GM10266 (cell line): ENCODE measurements around the gene CGA.
"Not testable (repeated sequence)": the region's sequence is repeated elsewhere in the genome, so short reads cannot be mapped to it uniquely, and the experiment has no call there.

Experiments
- DNase-seq: peaks from one replicate; pipeline ENCODE4 v3.0.0; 2012; ENCODE audit errors: extremely low spot score
- CTCF ChIP-seq: IDR thresholded peaks from 2 replicates; pipeline ENCODE4 v1.5.1; 2012; ENCODE audit warnings: mild to moderate bottlenecking, low read depth; ENCODE audit not compliant: control insufficient read depth, insufficient read depth; ENCODE audit errors: missing control alignments

CGA gene

DNA sequence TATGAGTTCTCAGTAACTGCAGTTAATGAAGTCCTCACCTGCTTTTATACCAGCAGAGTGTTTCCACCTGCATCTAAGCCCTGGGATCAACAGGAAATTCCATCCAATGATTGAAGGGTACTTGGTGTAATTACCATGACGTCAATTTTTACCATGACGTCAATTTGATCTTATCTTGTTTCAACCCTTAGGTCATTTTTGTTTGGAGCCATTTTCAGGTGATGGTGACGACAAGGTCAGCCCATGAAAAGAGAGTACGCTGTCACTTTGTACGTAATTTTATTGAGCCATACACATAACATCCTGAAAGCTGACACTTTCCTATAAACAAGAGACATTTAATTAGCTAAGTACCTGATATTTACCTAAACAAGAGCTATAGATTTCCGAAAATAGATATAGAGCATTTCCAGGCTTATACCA lies at the start of gene CGA:
Gene CGA, minus strand, starts transcription at position 20 of the 423 bp plus-strand sequence. CDS start 6,906 bp downstream, outside the sequence.
- no peak for TF ChIP-seq CTCF
- no peak for DNase-seq

GRCh38 chr6:87139927-87140326 lies 45.0 kb upstream of the CGA start:
- not testable (repeated sequence) for DNase-seq

- DNase-seq = peak; percentile 57
- peak; percentile 65 for TF ChIP-seq CTCF
Measured at GRCh38 chr6:87139236-87139635, 44.3 kb upstream of the CGA start.

DNA sequence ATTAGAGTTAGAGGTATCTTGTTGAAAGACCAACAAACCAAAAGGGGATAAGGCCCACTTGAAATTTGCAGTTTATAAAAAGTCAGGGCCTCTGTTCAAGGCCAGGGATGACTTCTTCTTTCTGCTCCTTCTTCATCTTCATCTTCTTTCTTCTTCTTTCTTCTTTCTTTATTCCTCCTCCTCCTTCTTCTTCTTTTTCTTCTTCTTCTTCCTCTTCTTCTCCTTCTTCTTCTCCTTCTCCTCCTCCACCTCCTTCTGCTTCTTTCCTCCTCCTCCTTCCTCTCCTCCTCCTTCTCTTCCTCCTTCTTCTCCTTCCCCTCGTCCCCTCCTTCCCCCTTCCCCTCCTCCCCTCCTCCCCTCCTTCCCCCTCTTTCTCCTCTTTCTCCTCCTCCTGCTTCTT lies 42.1 kb upstream of the CGA start:
- DNase-seq = no peak
- no peak for TF ChIP-seq CTCF

DNA sequence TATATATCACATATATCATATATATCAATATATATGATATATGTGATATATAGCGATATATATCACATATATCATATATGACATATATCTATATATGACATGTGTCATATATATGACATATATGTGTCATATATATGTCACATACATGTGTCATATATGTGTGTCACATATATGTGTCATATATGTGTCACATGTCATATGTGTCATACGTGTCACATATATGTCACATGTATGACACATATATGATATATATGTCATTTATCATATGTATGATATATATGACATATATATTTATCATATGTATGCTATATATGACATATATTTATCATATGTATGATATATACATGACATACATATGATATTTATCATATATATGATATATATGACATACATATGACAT lies 32.8 kb upstream of the CGA start:
- DNase-seq = no peak
- no peak for TF ChIP-seq CTCF

GRCh38 chr6:87126501-87126900 lies 31.6 kb upstream of the CGA start:
- TF ChIP-seq CTCF = no peak
- no peak for DNase-seq

GRCh38 chr6:87124074-87124473 lies 29.2 kb upstream of the CGA start:
- no peak for TF ChIP-seq CTCF
- DNase-seq = no peak

DNA sequence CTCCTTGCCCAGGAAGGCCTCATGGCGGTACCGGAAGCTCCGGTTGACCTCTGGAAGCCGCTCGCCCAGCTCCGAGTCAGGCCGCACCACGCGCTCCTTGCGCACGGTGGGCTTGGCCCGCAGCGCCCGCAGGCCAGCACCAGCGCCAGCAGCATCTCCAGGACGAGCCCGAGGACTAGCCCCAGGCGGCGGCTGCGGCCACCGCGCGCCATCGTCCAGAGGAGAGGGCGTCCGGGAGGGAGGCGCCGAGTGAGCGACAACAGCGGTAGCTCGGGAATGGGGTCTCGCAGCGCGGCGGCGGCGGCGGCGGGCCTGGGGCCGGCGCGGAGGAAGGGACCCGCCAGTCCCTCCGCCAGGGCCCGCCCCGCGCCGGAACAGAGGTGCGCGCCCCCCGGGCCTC lies 27.6 kb upstream of the CGA start:
- DNase-seq = no peak
- TF ChIP-seq CTCF = no peak
